GM12878 (cell line): ENCODE data around the gene SLC3A2. TPM values are rescaled to one million over a fixed set of nuclear protein-coding genes. Genes with fewer than 3 reads are reported as not detected.
"Not testable (repeated sequence)": the region's sequence is repeated elsewhere in the genome, so short reads cannot be mapped to it uniquely, and the experiment has no call there.

Source experiments
- ATAC-seq: fragments of 200-7000 bp; cut with Tn5 transposase; 3 replicates; pipeline ENCODE4 v1.9.1; 2020; ENCODE audit warnings: mild to moderate bottlenecking, moderate library complexity
- BruUV-seq: library from RNA; stranded (reverse); fragments of 400-500 nt; replicated peaks from 2 replicates; lab custom pipeline; 2021; lab: Mats Ljungman, UMichigan
- CTCF ChIA-PET: fragments of 300-600 bp; sonication (Branson Sonifier 250); formaldehyde crosslinking; extraction: SDS; loops from one replicate; lab custom pipeline; 2021; ENCODE audit warnings: inconsistent platforms; lab: Yijun Ruan, JAX
- POLR2A ChIA-PET: fragments of 350-600 bp; formaldehyde crosslinking; extraction: SDS; loops from one replicate; lab custom pipeline; 2021; ENCODE audit warnings: inconsistent platforms; lab: Charles Lee
- RAD21 ChIA-PET: fragments of 300-600 bp; sonication (Branson Sonifier 250); formaldehyde crosslinking; loops from one replicate; lab custom pipeline; 2023; ENCODE audit warnings: antibody characterized with exemption; ENCODE audit not compliant: unreplicated experiment; lab: Charles Lee
- SMC1A ChIA-PET: fragments of 300-600 bp; sonication (Branson Sonifier 250); formaldehyde crosslinking; loops from one replicate; lab custom pipeline; 2023; ENCODE audit not compliant: unreplicated experiment, uncharacterized antibody; lab: Charles Lee
- DNase-seq: peaks from one replicate; pipeline ENCODE4 v3.0.0-alpha.2; 2011; ENCODE audit warnings: low read depth, low spot score
- FAIRE-seq: peaks from 3 replicates; lab custom pipeline; 2011; peaks lifted over from hg19 to GRCh38; lab: Jason Lieb, UNC
- H2AFZ ChIP-seq: 2 replicates; pipeline ENCODE4 v1.6.0; 2011; ENCODE audit warnings: low read depth, low read length, control low read depth; ENCODE audit not compliant: control insufficient read depth
- H3K27ac ChIP-seq: 2 replicates; pipeline ENCODE4 v1.5.1; 2011; ENCODE audit warnings: control low read depth; ENCODE audit not compliant: control insufficient read depth, insufficient read depth
- H3K27me3 ChIP-seq, 2 experiments: replicated peaks in 1 of 2; 2 replicates each; pipeline versions ENCODE4 v1.6.0 to v1.6.1; 2011; ENCODE audit warnings: low read length in 1 of 2; ENCODE audit not compliant: control insufficient read depth in 2 of 2, insufficient read depth in 2 of 2
- H3K36me3 ChIP-seq, 2 experiments: 2 replicates each; pipeline ENCODE4 v1.5.1; 2011; ENCODE audit warnings: low read length in 1 of 2; ENCODE audit not compliant: control insufficient read depth in 2 of 2, insufficient read depth in 2 of 2
- H3K4me1 ChIP-seq: 2 replicates; pipeline ENCODE4 v1.6.1; 2011; ENCODE audit warnings: mild to moderate bottlenecking, low read length, moderate library complexity, mixed read lengths; ENCODE audit not compliant: control insufficient read depth, insufficient read depth
- H3K4me2 ChIP-seq: 2 replicates; pipeline ENCODE4 v1.6.0; 2011; ENCODE audit warnings: control low read depth; ENCODE audit not compliant: control insufficient read depth, insufficient read depth
- H3K4me3 ChIP-seq: fragments of 200-600 bp; sonication (generic); 2 replicates; pipeline ENCODE4 v1.5.1; 2016
- H3K79me2 ChIP-seq: 2 replicates; pipeline ENCODE4 v1.6.0; 2011; ENCODE audit warnings: low read length; ENCODE audit not compliant: control insufficient read depth, insufficient read depth
- H3K9ac ChIP-seq: 2 replicates; pipeline ENCODE4 v1.8.0; 2011; ENCODE audit warnings: low read length, control low read depth, mixed read lengths; ENCODE audit not compliant: control insufficient read depth, insufficient read depth
- H3K9me3 ChIP-seq: replicated peaks from 3 replicates; pipeline ENCODE4 v1.5.1; 2011; ENCODE audit warnings: mild to moderate bottlenecking, low read length; ENCODE audit not compliant: control insufficient read depth, insufficient read depth
- H4K20me1 ChIP-seq: 2 replicates; pipeline ENCODE4 v1.6.0; 2011; ENCODE audit not compliant: control insufficient read depth, insufficient read depth
- ATF7 ChIP-seq: fragments of 450-650 bp; IDR thresholded peaks from 2 replicates; pipeline ENCODE4 v1.6.1; 2016; ENCODE audit warnings: low read depth, mild to moderate bottlenecking
- CREB1 ChIP-seq: IDR thresholded peaks from 2 replicates; pipeline ENCODE4 v1.6.1; 2012; ENCODE audit warnings: low read depth, mild to moderate bottlenecking, inconsistent platforms
- DPF2 ChIP-seq: fragments of 450-650 bp; IDR thresholded peaks from 2 replicates; pipeline ENCODE4 v1.6.1; 2017; ENCODE audit warnings: mild to moderate bottlenecking
- EZH2 ChIP-seq: IDR thresholded peaks from 2 replicates; pipeline ENCODE4 v1.6.1; 2012; ENCODE audit warnings: low read depth, mild to moderate bottlenecking, control low read depth, inconsistent platforms, low read length, borderline replicate concordance; ENCODE audit not compliant: control insufficient read depth
- HDGF ChIP-seq: fragments of 450-650 bp; IDR thresholded peaks from 2 replicates; pipeline ENCODE4 v1.6.1; 2016; ENCODE audit warnings: antibody characterized with exemption
- NFIC ChIP-seq: IDR thresholded peaks from 2 replicates; pipeline ENCODE4 v1.6.1; 2012; ENCODE audit warnings: low read depth, mild to moderate bottlenecking, inconsistent platforms, low read length, moderate library complexity
- POLR2A ChIP-seq: IDR thresholded peaks from 2 replicates; pipeline ENCODE4 v1.6.1; 2011; ENCODE audit warnings: low read depth, mild to moderate bottlenecking, low read length
- SMARCA5 ChIP-seq: fragments of 450-650 bp; IDR thresholded peaks from 2 replicates; pipeline ENCODE4 v1.6.1; 2017; ENCODE audit warnings: mild to moderate bottlenecking
- WGBS: methylation state at CpG from one replicate; pipeline ENCODE4 v1.1.6; 2016; ENCODE audit warnings: low lambda C conversion rate; ENCODE audit not compliant: insufficient replicate concordance, insufficient coverage; ENCODE audit errors: missing lambda C conversion rate; 5-methylcytosine and 5-hydroxymethylcytosine counted together
- in situ Hi-C: fragments of 300-500 bp; cut with MboI; formaldehyde crosslinking; loops from 9 replicates; pipeline ENCODE4 v1.14.3; 2018; ENCODE audit warnings: mixed read lengths
- intact Hi-C: fragments of 100-400 bp; cut with micrococcal nuclease; formaldehyde crosslinking; loops from one replicate; pipeline ENCODE4 v1.14.2; 2022; ENCODE audit not compliant: unreplicated experiment
- polyA plus RNA-seq, 11 experiments: library from polyadenylated mRNA; depleted of rRNA in 4 of 11; unstranded in 6 of 11; stranded (reverse) in 5 of 11; fragments of >200 nt; fragmentation: Nextera tagmentation in 4 of 11; fragmentation: Illumina TruSeq in 1 of 11; extraction: Ambion mirVana in 4 of 11; extraction: Trizol in 1 of 11; gene quantifications; 1 replicate in 1 of 11; 2 replicates in 10 of 11; pipeline versions ENCODE4 v1.2.1 to v1.2.3, GENCODE V29; 2011 to 2016; ENCODE audit warnings: inconsistent platforms in 2 of 11, missing spikeins in 2 of 11, low read depth in 1 of 11
- total RNA-seq, 4 experiments: library from RNA; depleted of rRNA in 3 of 4; stranded (reverse); fragments of >200 nt in 3 of 4; fragmentation: Illumina TruSeq in 1 of 4; extraction: Trizol in 1 of 4; gene quantifications; 2 replicates each; pipeline versions ENCODE4 v1.2.1 to v1.2.3, GENCODE V29; 2013 to 2021

The SLC3A2 gene
- total and polyA plus RNA-seq, 10 of the 15 experiments (the other 5 are each of a cell fraction or from before 2014, with no cell fraction given), result 6.9 to 158 (median 106) TPM

DNA sequence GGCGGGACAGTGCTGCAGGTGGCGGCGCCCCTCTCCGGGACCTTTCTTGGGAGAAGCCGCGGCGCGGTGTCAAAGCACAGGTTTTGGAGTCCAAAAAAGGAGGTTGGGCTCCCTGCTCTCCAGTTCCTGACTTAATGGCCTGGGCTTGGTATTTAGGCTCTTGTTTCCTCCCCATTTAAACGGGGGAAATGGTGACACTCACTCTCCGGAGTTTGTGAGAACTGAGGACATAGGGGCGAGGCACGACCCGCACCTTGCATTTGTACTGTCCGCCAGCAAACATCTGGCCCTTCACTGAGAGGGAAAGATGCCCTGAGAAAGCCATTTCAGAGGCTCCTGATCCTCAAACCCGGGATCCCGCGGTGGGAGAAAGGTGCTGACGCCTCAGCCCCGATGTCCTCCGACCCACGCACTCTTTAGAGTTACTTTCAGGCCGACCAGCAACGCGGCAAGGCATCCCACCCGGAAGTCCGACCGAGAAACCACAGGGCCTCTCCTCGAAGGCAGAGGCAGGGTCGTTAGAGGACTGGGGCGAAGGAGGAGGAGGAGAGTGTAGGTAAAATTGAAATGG, 38.4 kb upstream of the SLC3A2 start (continued):
- TF ChIP-seq EZH2 (no peak), ATF7 (no peak), NFIC (no peak), SMARCA5 (peak; percentile 38; the same call in 1 of the 2 replicates), HDGF (no peak), CREB1 (peak; percentile 32; the same call in 1 of the 2 replicates), DPF2 (no peak), POLR2A (peak; percentile 68)

DNA sequence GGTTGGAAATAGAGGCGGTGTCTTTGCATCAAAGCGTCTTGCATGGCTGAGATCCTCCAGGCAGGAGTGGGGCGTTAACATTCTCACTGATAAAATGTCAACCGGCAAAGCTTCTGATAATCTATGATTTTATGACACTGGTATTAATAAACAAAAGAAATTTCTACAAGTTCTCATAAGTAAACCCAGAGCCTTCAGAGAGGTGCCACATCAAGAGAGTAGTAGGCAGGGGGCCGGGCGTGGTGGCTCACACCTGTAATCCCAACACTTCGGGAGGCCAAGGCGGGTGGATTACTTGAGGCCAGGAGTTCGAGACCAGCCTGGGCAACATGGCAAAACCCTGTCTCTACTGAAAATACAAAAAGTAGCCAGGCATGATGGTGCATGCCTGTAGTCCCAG, 37.8 kb upstream of the SLC3A2 start:
- peak overlapping the region; percentile 89 for H3K4me2 ChIP-seq
- peak overlapping the region; percentile 98; the same call in 1 of the 2 replicates for H3K27ac ChIP-seq
- in situ Hi-C loops, BruUV-seq, H3K4me3 ChIP-seq, H3K9me3 ChIP-seq, RAD21 ChIA-PET, intact Hi-C loops, H4K20me1 ChIP-seq, FAIRE-seq, H3K36me3 ChIP-seq, H3K27me3 ChIP-seq, DNase-seq, ATAC-seq, H3K4me1 ChIP-seq: not testable (repeated sequence)
- peaks cover 16% of the 10 kb centered on the region for H3K79me2 ChIP-seq
- peak overlapping the region; percentile 90 for H2AFZ ChIP-seq
- CTCF ChIA-PET, result interaction anchor here (0.6 to 2.7 kb wide), 4 partner anchors 9 to 35 kb away, joined by 4 to 13 read pairs (median 5); no protein-coding TSS in a partner anchor
- peak overlapping the region; percentile 99; the same call in 1 of the 2 replicates for H3K9ac ChIP-seq
- WGBS, result 72% methylated on average over 9 of the region's 9 CpGs
- SMC1A ChIA-PET, result interaction anchor here (0.8 to 1.6 kb wide), 3 partner anchors 11 to 21 kb away, joined by 3 to 14 read pairs (median 5); no protein-coding TSS in a partner anchor
- POLR2A ChIA-PET, result interaction anchor here (0.6 to 4.0 kb wide), 10 partner anchors 11 to 116 kb away, joined by 3 to 66 read pairs (median 4); partner anchors contain the start of genes HNRNPUL2, STX5 and ZBTB3
